AG09319 (cell line): ENCODE data around the gene LSM11.
A peak's percentile ranks its signal among the peaks of the same experiment; 100 is the strongest.

Experiments
- DNase-seq: peaks from one replicate; pipeline ENCODE4 v3.0.0-alpha.2; 2010; ENCODE audit warnings: low read depth; ENCODE audit errors: extremely low read depth
- CTCF ChIP-seq: IDR thresholded peaks from 2 replicates; pipeline ENCODE4 v1.5.1; 2011; ENCODE audit warnings: low read depth, mild to moderate bottlenecking, inconsistent platforms, low read length, moderate library complexity

LSM11 gene

GRCh38 chr5:157730900-157731271 is 12.6 kb upstream of the LSM11 start:
- DNase-seq, result no peak
- no peak for TF ChIP-seq CTCF

GRCh38 chr5:157731272-157732129 is 12.0 kb upstream of the LSM11 start, which contains the start of gene THG1L:
Gene THG1L (plus strand): TSS chr5:157731420. CDS start chr5:157731441, 21 bp downstream.
- peak; percentile 93 for DNase-seq
- no peak for TF ChIP-seq CTCF

- no peak for TF ChIP-seq CTCF
- no peak for DNase-seq
Measured at GRCh38 chr5:157732130-157732514, 11.4 kb upstream of the LSM11 start.

GRCh38 chr5:157732596-157733262 is 10.8 kb upstream of the LSM11 start:
- DNase-seq, result no peak
- TF ChIP-seq CTCF, result no peak

- no peak for TF ChIP-seq CTCF
- DNase-seq, result no peak
Measured at GRCh38 chr5:157734436-157734835, 9.1 kb upstream of the LSM11 start.

GRCh38 chr5:157735991-157736390 is 7.5 kb upstream of the LSM11 start:
- TF ChIP-seq CTCF, result no peak
- DNase-seq, result no peak
